Cardiac fibroblast (primary cell): ENCODE data around the gene APBA2.

Experiments
- DNase-seq, 2 donors: peaks; one replicate each; pipeline versions ENCODE4 v3.0.0 to v3.0.0-alpha.2; 2010; ENCODE audit warnings: low read depth in 2 of 2
- H3K4me3 ChIP-seq, 2 donors: replicated peaks in 1 of 2; 1 replicate in 1 of 2; 2 replicates in 1 of 2; pipeline ENCODE4 v1.5.1; 2011; ENCODE audit warnings: low read depth in 2 of 2, low read length in 2 of 2, mild to moderate bottlenecking in 2 of 2, moderate library complexity in 1 of 2
- CTCF ChIP-seq: IDR thresholded peaks from one replicate; pipeline ENCODE4 v1.5.1; 2011; ENCODE audit warnings: low read depth, mild to moderate bottlenecking, low read length, inconsistent platforms

The APBA2 gene

DNA sequence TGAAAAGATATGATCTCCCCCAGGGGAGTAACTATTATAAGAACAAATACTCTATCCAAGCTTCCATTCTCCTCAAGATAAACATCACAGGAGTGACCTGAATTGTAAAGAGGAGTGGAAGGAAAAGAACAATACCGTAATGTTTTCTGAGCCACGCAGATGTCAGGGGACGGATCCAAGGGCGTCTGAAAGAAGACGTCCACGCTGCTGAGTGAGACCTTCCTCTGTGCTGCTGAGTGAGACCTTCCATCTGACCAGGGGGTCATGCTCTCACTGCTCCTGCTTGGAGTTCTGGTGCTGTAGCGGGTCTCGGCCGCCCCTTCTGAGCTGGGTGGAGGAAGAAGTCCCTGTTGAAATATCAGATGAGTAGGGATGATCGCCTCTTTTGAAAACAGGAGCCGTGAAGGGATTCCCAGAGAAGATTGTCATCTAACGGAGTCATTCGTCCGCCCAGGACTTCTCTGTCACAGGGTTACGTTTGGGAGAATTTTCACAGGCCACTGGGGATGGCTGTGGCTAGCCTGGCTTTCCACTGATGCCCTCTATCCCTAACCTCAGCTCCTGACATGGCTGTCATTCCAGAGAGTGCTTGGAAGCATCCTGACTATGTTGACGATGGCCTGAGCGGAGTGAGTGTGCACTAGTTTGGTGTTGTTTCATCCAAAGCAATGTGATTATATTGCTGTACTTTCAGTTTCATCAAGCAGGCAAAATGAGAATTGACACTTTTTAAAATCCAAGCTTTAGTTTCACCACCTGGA lies 184.9 kb downstream of the APBA2 start:
- H3K4me3 ChIP-seq: no peak overlapping the region
- peak in 1 of 2 donors; percentile 2 for DNase-seq
- TF ChIP-seq CTCF: no peak

DNA sequence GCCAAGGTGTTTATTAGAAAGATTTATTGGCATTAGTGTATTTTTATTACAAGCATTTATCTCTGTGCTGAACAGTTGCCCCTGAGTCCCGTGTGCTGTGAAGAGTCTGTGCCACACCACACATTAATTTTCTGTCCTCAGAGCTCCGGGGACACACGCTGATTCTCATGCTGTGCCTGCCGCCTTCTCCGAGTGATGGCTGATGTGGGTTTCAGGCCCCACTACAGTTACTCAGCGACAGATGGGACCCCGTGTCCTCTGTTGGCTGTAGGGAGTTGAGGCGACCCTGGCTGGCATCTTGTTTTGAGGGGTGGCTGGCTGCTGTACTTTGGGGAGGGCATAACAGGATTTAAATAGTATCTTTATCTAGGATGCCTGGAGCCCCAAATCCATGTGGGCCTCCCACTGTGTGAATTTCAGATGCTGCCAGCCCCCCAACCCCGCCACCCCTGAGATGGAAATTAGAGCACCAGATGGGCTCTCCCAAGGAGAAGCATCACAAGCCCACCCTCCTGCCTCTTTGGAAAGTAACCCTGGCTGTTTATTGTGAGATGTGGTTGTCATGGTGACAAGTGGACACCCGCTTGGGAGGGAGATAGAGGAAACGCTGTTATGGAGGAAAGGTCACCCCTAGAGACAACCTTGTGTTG lies 185.6 kb downstream of the APBA2 start:
- DNase-seq: no peak
- no peak overlapping the region for H3K4me3 ChIP-seq
- TF ChIP-seq CTCF: no peak

DNA sequence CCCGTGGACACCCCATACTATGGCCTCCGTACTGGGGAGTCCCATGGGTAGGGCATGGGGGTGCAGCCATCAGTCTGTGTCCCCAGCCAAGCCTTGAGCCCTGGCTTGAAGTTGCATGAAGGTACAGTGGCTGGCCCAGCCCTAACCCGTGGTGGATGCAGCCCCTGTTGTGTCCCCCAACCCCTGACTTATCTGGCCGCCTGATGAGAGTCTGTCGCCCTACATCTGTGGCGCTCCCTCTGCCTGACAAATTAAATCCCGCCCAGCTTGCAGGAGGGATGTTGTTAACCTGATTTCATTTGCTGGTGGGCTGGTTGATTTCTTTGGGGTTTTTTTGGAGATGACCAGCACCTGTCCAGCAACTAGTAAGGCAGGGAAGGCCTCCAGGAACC lies 186.1 kb downstream of the APBA2 start:
- DNase-seq: no peak
- TF ChIP-seq CTCF: no peak
- H3K4me3 ChIP-seq: no peak overlapping the region

- no peak for DNase-seq
- TF ChIP-seq CTCF: no peak
- H3K4me3 ChIP-seq: no peak overlapping the region
These were observed 186.7 kb downstream of the APBA2 start for GRCh38 chr15:29072444-29072843.

- H3K4me3 ChIP-seq: no peak overlapping the region
- no peak for TF ChIP-seq CTCF
These were observed 188.3 kb downstream of the APBA2 start for GRCh38 chr15:29074045-29074444.

DNA sequence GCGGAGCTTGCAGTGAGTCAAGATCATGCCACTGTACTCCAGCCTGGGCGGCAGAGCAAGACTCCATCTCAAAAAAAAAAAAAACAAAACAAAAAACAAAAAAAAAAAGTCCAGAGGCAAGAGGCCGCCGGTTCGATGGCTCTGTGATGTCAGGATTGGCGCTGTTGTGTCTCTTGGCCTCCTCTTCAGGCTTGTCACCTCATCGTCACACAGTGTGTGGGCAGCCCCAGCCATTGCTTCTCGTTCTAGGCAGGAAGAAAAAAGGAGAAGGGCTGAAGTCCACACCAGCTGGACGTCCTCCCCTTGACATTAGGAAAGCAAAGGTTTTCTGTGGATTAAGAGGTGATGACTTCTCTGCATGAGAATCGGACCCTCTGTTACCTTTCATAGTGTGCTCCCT lies 192.8 kb downstream of the APBA2 start:
- H3K4me3 ChIP-seq: no peak overlapping the region
- DNase-seq: no peak
- no peak for TF ChIP-seq CTCF

More at GRCh38 chr15:29074045-29074444, 188.3 kb downstream of the APBA2 start:
- DNase-seq: peak in 1 of 2 donors; percentile 12
